Activated CD4-positive, alpha-beta T cell treated with anti-CD3 and anti-CD28 coated beads, Interleukin-2, amount 50 U/mL, for 4 hours (primary cell): Measurements from ENCODE around the gene TBPL1.
"Not testable (repeated sequence)": the region's sequence is repeated elsewhere in the genome, so short reads cannot be mapped to it uniquely, and the experiment has no call there.

Experiments used
- DNase-seq, 2 experiments: peaks; one replicate each; pipeline ENCODE4 v3.0.0-alpha.2; 2020

Gene TBPL1

GRCh38 chr6:133952815-133953633 is at the start of gene TBPL1:
TSS of gene TBPL1 (plus strand) at chr6:133953224. CDS start at chr6:133980126, 26,902 bp downstream.
- DNase-seq = peak; percentile 91 to 93

- DNase-seq = no peak
Observed at GRCh38 chr6:133903855-133904254, 49.2 kb upstream of the TBPL1 start.

GRCh38 chr6:133906050-133906449 is 47.0 kb upstream of the TBPL1 start:
- DNase-seq = no peak

GRCh38 chr6:133916650-133917151 is 36.3 kb upstream of the TBPL1 start:
- DNase-seq = peak; percentile 66 to 71

GRCh38 chr6:133917781-133918180 is 35.2 kb upstream of the TBPL1 start:
- no peak for DNase-seq

- no peak for DNase-seq
Observed at GRCh38 chr6:133918208-133918930, 34.7 kb upstream of the TBPL1 start.

GRCh38 chr6:133919362-133919761 is 33.7 kb upstream of the TBPL1 start:
- no peak for DNase-seq

GRCh38 chr6:133921249-133921859 is 31.7 kb upstream of the TBPL1 start:
- peak; percentile 59 to 60 for DNase-seq

GRCh38 chr6:133923938-133924593 is 29.0 kb upstream of the TBPL1 start:
- DNase-seq = peak; percentile 47 to 51

- not testable (repeated sequence) for DNase-seq
Observed at GRCh38 chr6:133931221-133931620, 21.8 kb upstream of the TBPL1 start.

- DNase-seq = not testable (repeated sequence)
Observed at GRCh38 chr6:133936352-133936751, 16.7 kb upstream of the TBPL1 start.

- DNase-seq = no peak
Observed at GRCh38 chr6:133937909-133938308, 15.1 kb upstream of the TBPL1 start.

GRCh38 chr6:133938533-133938932 is 14.5 kb upstream of the TBPL1 start:
- DNase-seq = no peak

- no peak for DNase-seq
Observed at GRCh38 chr6:133939778-133940667, 13.0 kb upstream of the TBPL1 start.

GRCh38 chr6:133945158-133945557 is 7.9 kb upstream of the TBPL1 start:
- no peak for DNase-seq

GRCh38 chr6:133947302-133947900 is 5.6 kb upstream of the TBPL1 start:
- no peak for DNase-seq

GRCh38 chr6:133948472-133948871 is 4.6 kb upstream of the TBPL1 start:
- DNase-seq = no peak

- no peak for DNase-seq
Observed at GRCh38 chr6:133951227-133951626, 1.8 kb upstream of the TBPL1 start.

GRCh38 chr6:133951881-133952814 is 876 bp upstream of the TBPL1 start:
- DNase-seq = peak; percentile 33 to 37
